HG03442 (cell line): ENCODE data around the gene ITGA2B.
A peak's percentile ranks its signal among the peaks of the same experiment; 100 is the strongest.
"Not testable (repeated sequence)": the region's sequence is repeated elsewhere in the genome, so short reads cannot be mapped to it uniquely, and the experiment has no call there.

Experiments
- ATAC-seq: cut with Tn5 transposase; IDR thresholded peaks from one replicate; pipeline ENCODE4 v1.9.1; 2021; ENCODE audit warnings: mild to moderate bottlenecking, moderate library complexity; ENCODE audit not compliant: unreplicated experiment

The ITGA2B gene

DNA sequence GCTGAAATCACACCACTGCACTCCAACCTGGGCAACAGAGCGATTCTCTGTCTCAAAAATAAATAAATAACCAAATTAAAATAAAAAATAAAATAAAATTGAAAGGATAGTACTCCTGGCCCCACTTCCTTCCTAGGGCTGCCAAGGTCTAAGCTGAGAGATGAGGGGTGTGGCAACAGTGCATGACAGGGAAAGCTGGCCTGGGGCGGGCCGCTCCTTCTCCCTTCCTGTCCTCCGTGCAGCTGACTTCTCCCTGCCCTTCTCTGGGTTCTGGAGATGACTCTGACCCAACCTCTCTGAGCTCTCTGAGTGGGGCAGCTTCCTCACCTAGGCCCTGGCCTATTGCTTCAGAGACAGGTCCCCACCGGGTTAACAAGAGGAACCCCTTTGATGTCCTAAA is 56.1 kb downstream of the ITGA2B start:
- ATAC-seq, result no peak

DNA sequence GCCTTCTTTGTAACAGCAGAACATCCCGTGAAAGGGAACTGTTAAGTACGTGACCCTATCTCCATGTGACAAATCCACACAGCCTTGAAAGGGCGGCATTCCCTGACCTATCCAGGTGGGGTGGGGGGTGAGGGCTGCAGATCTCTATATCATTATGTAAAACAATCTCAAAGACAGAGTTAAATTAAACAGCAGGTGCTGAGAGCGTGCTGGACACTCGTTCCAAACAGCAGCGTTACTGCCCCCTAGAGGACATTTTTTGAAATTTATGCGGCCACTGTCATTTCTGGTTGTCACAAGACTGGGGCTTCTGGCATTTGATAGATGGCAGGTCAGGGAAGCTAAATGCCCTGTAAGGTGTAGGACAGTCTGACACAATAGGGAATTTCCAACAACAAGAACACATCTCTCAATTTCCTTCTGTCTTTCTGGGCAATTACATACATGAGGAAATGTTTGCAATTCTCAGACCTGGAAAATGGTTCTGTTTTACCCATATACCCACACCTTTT is 58.1 kb downstream of the ITGA2B start:
- no peak for ATAC-seq

DNA sequence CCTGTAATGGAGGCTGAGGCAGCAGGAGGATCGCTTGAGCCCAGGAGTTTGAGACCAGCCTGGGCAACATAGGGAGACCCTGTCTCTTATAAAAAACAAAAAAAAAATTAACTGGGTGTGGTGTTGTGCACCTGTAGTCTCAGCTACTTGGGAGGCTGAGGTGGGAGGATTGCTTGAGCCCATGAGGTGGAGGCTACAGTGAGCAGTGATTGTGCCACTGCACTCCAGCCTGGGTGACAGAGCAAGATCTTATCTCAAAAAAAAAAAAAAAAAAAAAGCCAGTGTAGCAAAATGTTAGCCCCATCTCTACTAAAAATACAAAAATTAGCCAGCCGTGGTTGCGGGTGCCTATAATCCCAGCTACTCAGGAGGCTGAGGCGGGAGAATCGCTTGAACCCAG is 59.2 kb downstream of the ITGA2B start:
- not testable (repeated sequence) for ATAC-seq

DNA sequence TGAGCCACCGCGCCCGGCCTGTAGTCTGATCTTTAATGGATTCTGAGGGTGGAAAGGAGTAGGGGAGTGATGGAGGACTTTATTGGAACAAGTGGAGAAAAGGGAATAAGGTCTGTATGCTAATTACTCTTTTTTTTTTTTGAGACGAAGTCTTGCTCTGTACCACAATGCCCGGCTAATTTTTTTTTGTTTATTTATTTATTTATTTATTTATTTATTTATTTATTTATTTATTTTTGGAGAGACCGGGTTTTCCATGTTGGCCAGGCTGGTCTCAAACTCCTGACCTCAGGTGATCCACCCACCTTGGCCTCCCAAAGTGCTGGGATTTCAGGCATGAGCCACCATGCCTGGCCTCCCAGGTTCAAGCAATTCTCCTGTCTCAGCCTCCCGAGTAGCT is 59.9 kb downstream of the ITGA2B start:
- not testable (repeated sequence) for ATAC-seq

DNA sequence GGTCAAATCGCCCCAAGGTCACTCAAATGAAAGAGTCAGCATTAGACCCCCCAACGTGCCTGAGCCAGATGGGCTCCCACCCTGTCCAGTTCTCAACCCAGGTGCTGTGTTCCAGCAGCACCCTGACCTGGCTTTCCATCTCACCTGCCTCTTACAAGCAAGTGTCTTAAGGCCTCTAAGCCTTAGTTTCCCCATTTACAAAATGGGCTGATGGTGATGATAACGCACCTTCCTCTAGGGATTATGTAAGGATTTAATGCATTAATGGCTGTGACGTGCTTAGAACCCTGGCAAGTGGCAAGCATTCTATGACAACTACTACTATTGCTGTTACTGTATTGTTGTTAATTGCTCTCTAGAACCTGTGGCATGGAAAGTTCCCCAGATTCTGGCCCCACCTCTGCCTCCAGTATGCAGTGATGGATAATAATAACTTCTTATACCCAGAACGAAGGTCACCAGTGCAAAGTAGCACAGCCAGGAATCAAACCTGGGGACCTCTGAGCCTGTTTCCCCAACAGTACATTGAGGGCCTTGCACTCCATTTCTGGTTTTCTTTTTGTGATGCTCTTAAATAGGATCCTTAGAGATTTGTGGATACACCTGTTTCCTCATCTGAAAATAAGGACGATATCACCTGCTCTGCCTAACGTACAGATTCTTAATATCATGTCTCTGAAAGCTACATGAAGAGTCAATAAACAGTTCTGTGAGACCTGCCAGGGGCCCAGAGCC is 61.6 kb downstream of the ITGA2B start:
- no peak for ATAC-seq

DNA sequence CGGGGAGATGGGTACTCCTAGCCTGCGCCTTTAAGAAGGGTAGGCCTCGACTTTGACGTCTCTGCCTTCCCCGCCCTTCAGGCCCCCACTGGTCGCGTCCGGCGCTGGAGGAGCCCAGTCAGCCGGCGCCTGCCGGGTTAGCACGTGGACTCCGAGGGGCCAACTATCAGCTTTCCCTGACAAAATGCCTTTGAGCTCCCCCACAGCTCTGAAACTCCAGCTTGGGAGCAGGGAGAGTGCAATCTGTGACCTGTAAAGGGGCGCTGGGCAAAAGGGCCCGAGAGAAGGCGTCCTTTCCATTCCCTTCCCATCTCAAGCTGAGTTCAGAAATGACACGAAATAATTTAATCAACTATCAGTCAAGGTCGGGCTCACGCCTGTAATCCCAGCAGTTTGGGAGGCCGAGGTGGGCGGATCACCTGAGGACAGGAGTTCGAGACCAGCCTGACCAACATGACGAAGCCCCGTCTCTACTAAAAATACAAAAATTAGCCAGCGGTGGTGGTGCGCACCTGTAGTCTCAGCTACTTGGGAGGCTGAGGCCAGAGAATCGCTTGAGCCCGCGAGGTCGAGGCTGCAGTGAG is 62.5 kb downstream of the ITGA2B start:
- peak; percentile 39 for ATAC-seq

DNA sequence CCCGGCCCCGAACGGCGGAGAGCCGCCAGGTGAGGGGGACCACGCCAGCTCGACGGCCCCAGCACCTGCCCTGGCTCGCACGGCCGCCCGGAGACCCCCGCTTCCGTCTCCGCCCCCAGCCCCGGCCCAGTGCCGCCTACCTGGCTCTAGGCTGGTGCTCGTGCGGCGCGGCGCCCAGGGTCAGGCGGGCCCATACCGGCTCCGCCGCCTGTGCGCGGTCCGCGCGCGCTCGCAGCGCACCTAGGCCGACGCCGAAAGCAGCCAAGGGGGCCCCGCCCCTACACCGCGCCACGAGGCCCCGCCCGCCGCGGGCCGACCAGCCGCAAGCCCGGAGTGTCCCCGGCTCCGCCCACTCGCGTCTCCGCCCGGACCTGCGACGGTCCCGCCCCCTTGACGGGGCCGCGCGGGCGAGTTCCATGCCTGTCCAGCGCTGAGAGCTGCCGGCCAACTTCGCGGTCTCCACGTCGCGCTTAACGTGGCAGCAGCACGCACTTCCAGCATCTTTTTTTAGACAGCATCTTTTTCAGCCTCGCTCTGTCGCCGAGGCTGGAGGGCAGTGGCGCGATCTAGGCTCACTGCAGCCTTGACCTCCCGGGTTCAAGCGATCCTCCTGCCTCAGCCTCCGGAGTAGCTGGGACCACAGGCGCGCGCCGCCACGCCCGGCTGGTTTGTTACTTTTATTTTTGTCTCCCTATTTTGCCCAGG is 64.7 kb downstream of the ITGA2B start, which contains the start of gene SLC25A39:
SLC25A39 (minus strand) TSS at position 253 of the 705 bp plus-strand sequence. CDS start 1,261 bp downstream, outside the sequence.
- peak; percentile 58 for ATAC-seq

DNA sequence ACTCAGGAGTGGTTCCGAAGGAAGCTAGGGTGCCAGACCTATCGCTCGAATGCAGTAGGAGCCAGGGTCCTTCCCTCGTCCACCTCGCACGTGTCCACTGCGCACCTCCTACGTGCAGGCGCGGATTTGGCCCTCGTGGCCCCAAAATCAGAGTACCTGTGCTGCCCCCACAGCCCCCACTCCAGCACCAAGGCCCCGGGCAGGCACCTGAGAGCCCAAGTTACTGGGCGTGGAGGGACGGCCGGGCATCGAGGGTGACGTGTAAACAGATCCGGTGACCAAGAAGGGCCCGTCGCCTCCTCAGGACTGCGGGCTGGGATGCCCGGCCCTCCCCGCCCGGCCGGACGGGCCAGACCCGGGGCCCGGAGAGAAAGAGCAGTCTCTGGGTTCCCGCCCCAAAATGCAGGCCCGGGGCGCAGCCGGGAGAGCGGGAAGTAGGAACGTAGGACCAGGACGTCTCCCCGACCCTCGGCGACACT is 65.3 kb downstream of the ITGA2B start:
- ATAC-seq, result peak; percentile 2

DNA sequence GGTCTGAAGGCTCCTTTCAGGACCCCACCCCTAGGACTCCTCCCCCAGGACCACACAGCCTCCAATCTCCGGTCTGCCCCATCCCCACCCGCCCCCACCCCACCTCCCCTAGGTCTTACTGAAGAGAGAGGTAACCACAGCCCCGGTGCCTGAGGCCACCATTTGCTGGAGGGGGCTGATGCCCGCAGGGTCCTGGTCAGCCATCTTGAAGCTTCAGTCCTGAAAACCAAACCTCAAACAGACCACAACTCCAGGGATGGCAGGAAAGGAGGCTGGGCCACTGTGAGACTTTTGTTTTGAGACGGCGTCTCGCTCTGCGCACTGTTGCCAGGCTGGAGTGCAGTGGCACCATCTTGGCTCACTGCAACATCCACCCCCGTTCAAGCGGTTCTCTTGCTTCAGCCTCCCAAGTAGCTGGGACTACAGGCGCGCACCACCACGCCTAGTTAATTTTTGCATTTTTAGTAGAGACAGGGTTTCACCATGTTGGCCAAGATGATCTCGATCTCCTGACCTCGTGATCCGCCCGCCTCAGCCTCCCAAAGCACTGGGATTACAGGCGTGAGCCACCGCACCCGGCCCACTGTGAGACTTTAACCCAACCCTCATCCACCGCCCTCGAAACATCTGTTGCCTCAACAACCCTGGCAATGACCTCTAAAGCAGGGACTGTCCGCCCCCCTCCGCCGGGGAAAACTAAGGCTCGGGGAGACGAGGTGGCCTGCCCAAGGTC is 65.9 kb downstream of the ITGA2B start:
- no peak for ATAC-seq

DNA sequence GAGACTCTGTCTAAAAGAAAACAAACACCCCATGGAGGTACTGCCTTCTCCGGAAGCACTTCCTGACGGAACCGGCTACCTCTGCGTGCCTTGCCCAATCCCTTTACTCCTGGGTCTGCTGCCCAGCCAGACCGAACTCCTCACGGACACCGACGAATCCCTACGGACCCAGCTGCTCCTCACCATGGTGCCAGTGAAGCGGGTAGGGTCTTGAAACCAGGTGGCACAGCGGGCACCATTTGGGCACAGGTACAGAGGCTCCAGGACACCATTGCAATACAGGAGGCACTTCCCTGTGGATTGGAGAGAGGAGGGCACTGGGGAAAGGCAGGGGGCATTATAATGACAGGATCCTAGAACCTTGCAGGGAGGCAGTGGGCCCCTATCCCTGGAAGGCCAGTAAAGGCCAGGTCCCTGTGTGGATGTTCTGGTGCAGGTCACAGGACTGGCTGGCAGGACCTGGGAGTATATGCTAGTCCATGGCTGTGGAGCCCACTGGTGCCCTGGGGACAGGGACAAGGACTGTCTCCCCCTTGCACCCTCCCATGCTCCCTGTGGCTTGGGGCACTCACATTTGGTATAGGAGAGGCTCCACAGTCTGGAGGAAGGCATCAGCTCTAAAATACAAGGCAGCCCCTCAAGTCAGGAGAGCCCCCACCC is 67.1 kb downstream of the ITGA2B start:
- ATAC-seq, result no peak
